T-helper 2 cell (primary cell): Measurements from ENCODE around the gene KCTD20.

ENCODE experiments used
- DNase-seq, 5 experiments: peaks; one replicate each; pipeline versions ENCODE4 v3.0.0 to v3.0.0-alpha.2; 2012 to 2022

The KCTD20 gene

GRCh38 chr6:36495086-36495485 lies 52.3 kb downstream of the KCTD20 start:
- no peak for DNase-seq

DNA sequence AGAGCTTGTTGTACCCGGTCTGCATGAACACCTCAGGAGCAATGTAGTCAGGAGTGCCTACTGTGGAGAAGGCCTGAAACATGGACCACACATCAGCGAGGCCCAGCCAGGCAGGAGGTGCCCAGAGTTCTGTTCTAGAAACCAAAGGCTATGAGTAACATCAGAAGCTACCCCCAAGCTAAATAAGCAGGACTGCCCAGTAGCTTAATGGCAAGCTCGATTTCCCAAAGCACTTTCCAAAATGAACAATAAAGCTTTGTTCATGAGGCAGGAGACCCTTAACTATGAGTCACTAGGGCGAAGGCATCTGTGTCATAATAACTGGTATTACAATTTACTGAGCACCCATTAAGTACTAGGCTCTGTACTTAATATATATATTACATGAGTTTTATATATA lies 57.1 kb downstream of the KCTD20 start:
- DNase-seq: no peak

DNA sequence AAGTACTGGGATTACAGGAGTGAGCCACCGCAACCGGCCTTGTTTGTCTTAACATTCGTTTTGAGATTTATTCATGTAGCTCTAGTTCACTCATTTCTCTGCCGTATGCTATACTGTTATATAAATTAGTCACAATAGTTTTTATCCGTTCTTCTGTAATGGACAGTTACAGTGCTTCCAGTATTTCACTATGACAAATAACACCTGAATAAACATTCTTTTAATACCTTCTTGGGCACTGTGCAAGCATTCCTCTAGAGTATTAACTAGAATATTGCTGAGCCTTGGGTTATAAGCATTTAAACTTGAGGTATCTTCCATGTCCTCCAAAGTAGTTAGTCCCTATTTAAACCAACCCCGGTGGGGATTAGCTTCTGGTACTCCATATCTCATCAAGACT lies 58.9 kb downstream of the KCTD20 start:
- no peak for DNase-seq

GRCh38 chr6:36504181-36504580 lies 61.4 kb downstream of the KCTD20 start:
- no peak for DNase-seq

DNA sequence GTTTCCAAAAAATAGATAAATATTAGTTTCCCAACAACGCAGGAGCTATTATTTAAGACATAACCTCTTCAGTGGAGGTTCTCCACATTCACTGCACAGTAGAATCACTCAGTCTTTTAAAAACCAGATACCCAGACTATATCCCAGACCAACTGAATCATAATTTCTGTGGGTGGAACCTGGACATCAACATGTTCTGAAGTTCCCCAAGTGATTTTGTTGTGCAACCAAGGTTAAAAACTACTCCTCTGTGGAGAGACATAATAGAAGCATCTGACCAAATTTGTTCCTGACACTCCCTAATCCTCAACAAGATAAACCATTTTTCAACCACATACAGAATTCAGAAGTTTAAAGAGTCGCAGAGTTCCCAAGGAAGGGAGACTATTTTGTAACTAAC lies 62.2 kb downstream of the KCTD20 start:
- DNase-seq: no peak

- no peak for DNase-seq
These were observed 63.1 kb downstream of the KCTD20 start for GRCh38 chr6:36505744-36506534.

DNA sequence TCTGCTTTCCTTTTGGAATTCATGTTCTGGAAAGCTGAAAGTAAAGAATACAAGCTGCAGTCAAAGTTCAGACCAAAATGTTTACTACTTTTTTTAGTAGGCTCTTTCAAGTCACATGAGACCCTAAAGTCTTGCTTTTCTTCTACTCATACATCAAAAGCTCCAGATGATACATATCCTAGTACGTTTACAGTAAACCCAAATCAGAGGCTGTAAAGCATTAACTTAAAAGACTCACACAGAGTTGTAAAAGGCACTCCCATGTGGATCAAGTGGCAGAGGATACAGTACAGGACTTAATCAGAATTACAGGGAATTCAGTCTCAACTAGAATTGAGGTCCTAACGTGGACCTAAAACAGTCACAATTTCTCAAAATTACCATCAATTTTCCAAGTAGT lies 63.8 kb downstream of the KCTD20 start:
- no peak for DNase-seq

GRCh38 chr6:36508532-36508931 lies 65.7 kb downstream of the KCTD20 start:
- DNase-seq: no peak

- no peak for DNase-seq
These were observed 67.6 kb downstream of the KCTD20 start for GRCh38 chr6:36510365-36510764.

GRCh38 chr6:36514554-36515456 lies 72.0 kb downstream of the KCTD20 start:
- peak in 1 of 5 experiments; percentile 38 for DNase-seq

GRCh38 chr6:36515844-36516243 lies 73.0 kb downstream of the KCTD20 start:
- no peak for DNase-seq

DNA sequence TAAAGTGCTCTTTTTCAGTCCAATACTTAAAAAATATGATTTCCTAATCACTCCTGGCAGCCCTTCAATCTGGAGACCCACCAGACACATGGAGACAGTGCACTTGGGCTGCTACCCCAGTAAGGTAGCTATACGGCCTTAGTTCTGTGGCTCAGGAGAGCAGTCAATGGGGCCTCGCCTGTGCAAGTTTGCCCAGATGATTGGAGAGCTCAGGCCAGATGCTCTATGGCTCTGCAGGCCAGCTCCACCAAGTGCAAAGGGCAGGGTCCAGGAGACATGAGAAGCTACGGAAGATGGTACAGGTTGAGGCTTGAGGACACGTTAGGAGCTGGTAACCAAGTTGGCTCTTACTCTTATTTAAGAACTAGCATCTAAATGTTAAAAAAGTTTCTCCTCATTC lies 73.8 kb downstream of the KCTD20 start:
- DNase-seq: no peak

DNA sequence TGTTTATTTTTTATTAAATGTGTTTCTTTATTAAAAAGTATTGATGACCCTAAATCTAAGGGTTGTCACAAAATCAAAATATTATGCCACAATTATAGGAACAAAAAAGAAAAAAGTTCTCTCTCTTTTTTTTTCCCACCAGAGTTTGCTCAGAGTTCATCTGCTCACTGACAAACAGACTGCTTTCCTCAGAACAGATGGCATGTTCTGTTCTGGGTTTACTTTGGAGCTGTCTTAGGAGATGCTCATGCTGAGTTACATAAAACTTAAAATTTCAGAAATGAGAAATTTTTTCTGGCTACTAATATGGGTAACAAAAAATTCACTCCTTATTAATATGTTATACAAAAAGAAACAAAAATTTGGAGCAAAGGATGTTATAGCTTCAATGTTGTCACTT lies 74.2 kb downstream of the KCTD20 start:
- no peak for DNase-seq

DNA sequence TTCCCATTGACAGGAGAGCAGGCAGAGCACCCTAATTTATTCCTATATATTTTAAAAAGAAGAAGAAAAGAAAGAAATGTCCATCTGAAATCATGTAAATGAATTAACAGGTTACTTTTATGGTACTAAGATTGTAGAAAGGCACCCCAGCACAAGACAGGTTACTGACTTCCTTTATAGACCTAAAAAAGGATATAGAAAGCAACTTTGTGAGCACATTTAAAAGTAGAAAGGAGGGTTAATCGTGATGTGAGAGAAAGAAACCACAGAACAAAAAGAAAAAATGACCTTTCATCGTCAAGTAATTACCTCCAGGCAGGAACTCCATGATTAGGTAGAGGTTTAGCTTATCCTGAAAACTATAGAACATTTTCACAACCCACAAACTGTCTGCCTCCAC lies 74.6 kb downstream of the KCTD20 start:
- no peak for DNase-seq

- no peak for DNase-seq
These were observed 76.6 kb downstream of the KCTD20 start for GRCh38 chr6:36519352-36519751.

GRCh38 chr6:36523451-36523850 lies 80.7 kb downstream of the KCTD20 start:
- DNase-seq: no peak

DNA sequence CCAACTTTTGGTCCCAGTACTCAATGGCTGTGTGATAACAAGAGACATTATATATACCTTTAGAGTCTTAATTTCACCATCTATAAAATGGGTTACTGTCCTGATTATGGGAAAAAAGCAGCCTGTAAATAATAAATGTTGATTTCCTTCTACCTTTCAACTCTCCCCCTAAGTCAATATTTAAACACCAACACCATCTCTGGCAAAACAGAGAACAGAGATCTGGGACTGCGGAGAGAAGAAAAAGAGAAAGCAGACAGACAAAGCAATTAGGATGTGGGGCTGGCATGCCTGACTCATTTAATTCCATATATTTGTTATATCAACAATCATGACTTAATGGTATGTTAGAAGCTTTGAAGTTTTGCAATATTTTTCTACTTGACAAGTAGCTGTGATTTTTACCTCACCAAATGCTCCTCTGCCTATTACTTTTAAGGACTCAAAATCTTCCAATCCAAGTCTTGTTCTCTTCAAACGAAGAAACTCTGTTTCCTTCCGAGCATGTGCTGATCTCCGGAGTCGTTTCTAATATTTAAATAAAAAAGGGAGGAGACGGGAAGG lies 81.2 kb downstream of the KCTD20 start:
- DNase-seq: no peak

GRCh38 chr6:36524871-36525270 lies 82.1 kb downstream of the KCTD20 start:
- no peak for DNase-seq

- DNase-seq: no peak
These were observed 82.5 kb downstream of the KCTD20 start for GRCh38 chr6:36525346-36525745.

DNA sequence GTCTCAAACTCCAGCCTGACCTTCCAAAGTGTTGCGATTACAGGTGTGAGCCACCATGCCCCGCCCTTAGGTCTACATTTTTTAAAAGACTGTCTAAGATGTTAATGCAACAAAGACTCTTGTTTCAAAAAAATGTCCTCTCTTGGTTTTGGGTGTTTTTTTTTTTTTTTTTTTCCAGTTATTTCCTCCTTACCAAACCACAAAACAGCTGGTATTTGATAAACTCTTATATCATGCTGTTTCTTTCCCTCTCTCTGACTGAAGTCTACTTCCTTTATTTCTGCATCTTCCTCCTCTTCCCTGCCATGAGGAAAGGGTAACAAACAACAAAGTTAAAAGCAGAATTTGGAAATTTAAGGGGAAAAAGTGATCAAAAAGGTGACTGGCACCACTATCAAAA lies 83.3 kb downstream of the KCTD20 start:
- no peak for DNase-seq

DNA sequence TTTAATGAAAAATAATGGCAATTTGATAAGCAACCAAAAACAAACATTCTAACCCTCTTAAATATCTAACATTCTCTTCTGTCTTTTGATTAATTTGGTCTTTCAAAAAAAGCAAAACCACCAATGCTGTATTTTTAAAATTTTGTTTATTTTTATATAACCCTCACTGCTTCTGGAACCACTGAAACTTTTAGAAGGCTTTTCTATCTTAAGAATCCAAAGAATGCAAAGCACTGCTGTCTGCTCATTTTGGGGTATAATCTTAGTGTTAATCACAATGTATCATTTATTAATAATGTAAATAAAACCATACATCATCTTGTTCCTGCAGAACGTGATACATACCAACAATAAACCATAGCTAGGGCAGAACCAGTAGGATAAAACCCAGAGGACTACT lies 90.5 kb downstream of the KCTD20 start:
- no peak for DNase-seq

GRCh38 chr6:36536873-36537547 lies 94.2 kb downstream of the KCTD20 start:
- no peak for DNase-seq
